Fibroblast of lung (primary cell): ENCODE data around the gene GID8.

Experiments
- EZH2 ChIP-seq: IDR thresholded peaks from 2 replicates; pipeline ENCODE4 v1.5.1; 2012; ENCODE audit warnings: low read length, control low read depth, mild to moderate bottlenecking; ENCODE audit errors: missing control alignments
- TF ChIP-seq, protein P1 (sequence below), 2 donors: IDR thresholded peaks in 1 of 2; conservative IDR thresholded peaks in 1 of 2; 1 replicate in 1 of 2; 2 replicates in 1 of 2; pipeline ENCODE4 v1.5.1; 2011 to 2012; ENCODE audit warnings: low read length in 2 of 2, control low read depth in 1 of 2, inconsistent platforms in 1 of 2, low read depth in 1 of 2, mild to moderate bottlenecking in 1 of 2

DNA sequence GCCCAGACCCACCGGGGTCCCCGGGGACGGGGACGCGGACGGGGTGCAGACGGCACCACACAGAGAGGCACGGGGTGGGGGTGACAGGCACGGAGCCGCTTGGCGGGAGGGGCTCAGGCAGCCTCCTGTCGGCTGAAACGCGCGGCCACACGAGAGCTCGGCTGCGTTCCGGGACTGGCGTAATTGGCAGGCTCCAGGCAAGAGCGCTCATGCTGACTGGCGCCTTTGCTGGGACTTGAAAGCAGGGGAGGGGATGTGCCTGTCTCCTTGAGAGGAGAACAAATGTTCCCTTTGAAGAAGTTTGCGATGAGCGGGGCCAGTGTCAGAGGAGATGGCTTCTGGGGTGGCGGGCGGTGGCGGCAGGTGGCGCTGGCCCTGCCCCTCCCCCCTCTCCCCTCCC is 43.0 kb downstream of the GID8 start:
- TF ChIP-seq EZH2: no peak
- TF ChIP-seq, protein P1, sequence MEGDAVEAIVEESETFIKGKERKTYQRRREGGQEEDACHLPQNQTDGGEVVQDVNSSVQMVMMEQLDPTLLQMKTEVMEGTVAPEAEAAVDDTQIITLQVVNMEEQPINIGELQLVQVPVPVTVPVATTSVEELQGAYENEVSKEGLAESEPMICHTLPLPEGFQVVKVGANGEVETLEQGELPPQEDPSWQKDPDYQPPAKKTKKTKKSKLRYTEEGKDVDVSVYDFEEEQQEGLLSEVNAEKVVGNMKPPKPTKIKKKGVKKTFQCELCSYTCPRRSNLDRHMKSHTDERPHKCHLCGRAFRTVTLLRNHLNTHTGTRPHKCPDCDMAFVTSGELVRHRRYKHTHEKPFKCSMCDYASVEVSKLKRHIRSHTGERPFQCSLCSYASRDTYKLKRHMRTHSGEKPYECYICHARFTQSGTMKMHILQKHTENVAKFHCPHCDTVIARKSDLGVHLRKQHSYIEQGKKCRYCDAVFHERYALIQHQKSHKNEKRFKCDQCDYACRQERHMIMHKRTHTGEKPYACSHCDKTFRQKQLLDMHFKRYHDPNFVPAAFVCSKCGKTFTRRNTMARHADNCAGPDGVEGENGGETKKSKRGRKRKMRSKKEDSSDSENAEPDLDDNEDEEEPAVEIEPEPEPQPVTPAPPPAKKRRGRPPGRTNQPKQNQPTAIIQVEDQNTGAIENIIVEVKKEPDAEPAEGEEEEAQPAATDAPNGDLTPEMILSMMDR (conservative IDR thresholded peaks at IDR 0.05 in 1 of 2, IDR thresholded peaks at IDR 0.05 in 1 of 2; ENCODE audit: low read depth in 1 of 2, low read length in 2 of 2): no peak
